Measurements from ENCODE around the gene TNFRSF1B.
A peak's percentile ranks its signal among the peaks of the same experiment; 100 is the strongest.

Gene TNFRSF1B

GRCh38 chr1:12162459-12163137 is 4.2 kb upstream of the TNFRSF1B start:
- Histone ChIP-seq H3K9ac (peak overlapping the region; percentile 57), H3K4me1 (ENCODE audit: low read depth, poor library complexity, severe bottlenecking) (peaks cover 86% of the 10 kb centered on the region), H3K36me3 (ENCODE audit: insufficient read depth) (no peaks in the 10 kb centered on the region), H4K20me1 (ENCODE audit: insufficient read depth) (no peaks in the 10 kb centered on the region), H3K27me3 (ENCODE audit: insufficient read depth, low read depth) (no peaks in the 10 kb centered on the region), H2AFZ (ENCODE audit: low read depth) (peak overlapping the region; percentile 60; the same call in 1 of the 2 replicates), H3K4me3 (IDR thresholded peaks at IDR 0.05; ENCODE audit: insufficient read depth, low read depth, low read length) (no peak overlapping the region), H3K27ac (peak overlapping the region; percentile 93), H3K79me2 (ENCODE audit: insufficient read depth, low read depth) (peaks cover 6% of the 10 kb centered on the region), H3K4me2 (peak overlapping the region; percentile 85)
- no peak for TF ChIP-seq CTCF (conservative IDR thresholded peaks at IDR 0.05; ENCODE audit: low read depth, low read length)

- Histone ChIP-seq H3K4me3 (IDR thresholded peaks at IDR 0.05; ENCODE audit: insufficient read depth, low read depth, low read length) (no peak overlapping the region), H3K27ac (peak overlapping the region; percentile 93), H2AFZ (ENCODE audit: low read depth) (no peak overlapping the region), H3K9ac (no peak overlapping the region), H3K27me3 (ENCODE audit: insufficient read depth, low read depth) (no peaks in the 10 kb centered on the region), H4K20me1 (ENCODE audit: insufficient read depth) (no peaks in the 10 kb centered on the region), H3K79me2 (ENCODE audit: insufficient read depth, low read depth) (peaks cover 12% of the 10 kb centered on the region), H3K36me3 (ENCODE audit: insufficient read depth) (no peaks in the 10 kb centered on the region), H3K4me1 (ENCODE audit: low read depth, poor library complexity, severe bottlenecking) (peaks cover 80% of the 10 kb centered on the region), H3K4me2 (peak overlapping the region; percentile 85)
- TF ChIP-seq CTCF (conservative IDR thresholded peaks at IDR 0.05; ENCODE audit: low read depth, low read length): no peak
Measured at GRCh38 chr1:12163210-12163609, 3.6 kb upstream of the TNFRSF1B start.

GRCh38 chr1:12164210-12164609 is 2.6 kb upstream of the TNFRSF1B start:
- Histone ChIP-seq H3K27ac (no peak overlapping the region), H3K27me3 (ENCODE audit: insufficient read depth, low read depth) (no peaks in the 10 kb centered on the region), H3K4me1 (ENCODE audit: low read depth, poor library complexity, severe bottlenecking) (peaks cover 77% of the 10 kb centered on the region), H3K4me3 (IDR thresholded peaks at IDR 0.05; ENCODE audit: insufficient read depth, low read depth, low read length) (no peak overlapping the region), H3K9ac (no peak overlapping the region), H3K79me2 (ENCODE audit: insufficient read depth, low read depth) (peaks cover 22% of the 10 kb centered on the region), H2AFZ (ENCODE audit: low read depth) (no peak overlapping the region), H3K36me3 (ENCODE audit: insufficient read depth) (no peaks in the 10 kb centered on the region), H4K20me1 (ENCODE audit: insufficient read depth) (no peaks in the 10 kb centered on the region), H3K4me2 (no peak overlapping the region)
- no peak for TF ChIP-seq CTCF (conservative IDR thresholded peaks at IDR 0.05; ENCODE audit: low read depth, low read length)

- no peak overlapping the region for H3K4me3 ChIP-seq (IDR thresholded peaks at IDR 0.05; ENCODE audit: insufficient read depth, low read depth, low read length)
- no peak overlapping the region for H2AFZ ChIP-seq (ENCODE audit: low read depth)
- H4K20me1 ChIP-seq (ENCODE audit: insufficient read depth): no peaks in the 10 kb centered on the region
- no peaks in the 10 kb centered on the region for H3K36me3 ChIP-seq (ENCODE audit: insufficient read depth)
- peaks cover 68% of the 10 kb centered on the region for H3K4me1 ChIP-seq (ENCODE audit: low read depth, poor library complexity, severe bottlenecking)
- TF ChIP-seq CTCF (conservative IDR thresholded peaks at IDR 0.05; ENCODE audit: low read depth, low read length): no peak
- no peak overlapping the region for H3K9ac ChIP-seq
- H3K27ac ChIP-seq: no peak overlapping the region
- no peak overlapping the region for H3K4me2 ChIP-seq
- peaks cover 34% of the 10 kb centered on the region for H3K79me2 ChIP-seq (ENCODE audit: insufficient read depth, low read depth)
- no peaks in the 10 kb centered on the region for H3K27me3 ChIP-seq (ENCODE audit: insufficient read depth, low read depth)
Measured at GRCh38 chr1:12165342-12165741, 1.4 kb upstream of the TNFRSF1B start.

Data from KMS-11 (cell line).